Fibroblast of villous mesenchyme (primary cell): ENCODE data around the gene STK38. TPM values are rescaled to one million over a fixed set of nuclear protein-coding genes. Genes with fewer than 3 reads are reported as not detected.

Source experiments
- DNase-seq: peaks from one replicate; pipeline ENCODE4 v3.0.0-alpha.2; 2010; ENCODE audit warnings: low read depth
- H3K4me3 ChIP-seq: 2 replicates; pipeline ENCODE4 v1.5.1; 2011; ENCODE audit warnings: low read depth, mild to moderate bottlenecking, low read length
- CTCF ChIP-seq: IDR thresholded peaks from 2 replicates; pipeline ENCODE4 v1.5.1; 2012; ENCODE audit warnings: low read depth, mild to moderate bottlenecking, low read length; ENCODE audit not compliant: insufficient read depth
- total RNA-seq: library from RNA; depleted of rRNA; stranded (reverse); fragments of >200 nt; gene quantifications from 2 replicates; pipeline ENCODE4 v1.2.3, GENCODE V29; 2012

STK38 gene
- total RNA-seq, 1 donor = 55.3 TPM

DNA sequence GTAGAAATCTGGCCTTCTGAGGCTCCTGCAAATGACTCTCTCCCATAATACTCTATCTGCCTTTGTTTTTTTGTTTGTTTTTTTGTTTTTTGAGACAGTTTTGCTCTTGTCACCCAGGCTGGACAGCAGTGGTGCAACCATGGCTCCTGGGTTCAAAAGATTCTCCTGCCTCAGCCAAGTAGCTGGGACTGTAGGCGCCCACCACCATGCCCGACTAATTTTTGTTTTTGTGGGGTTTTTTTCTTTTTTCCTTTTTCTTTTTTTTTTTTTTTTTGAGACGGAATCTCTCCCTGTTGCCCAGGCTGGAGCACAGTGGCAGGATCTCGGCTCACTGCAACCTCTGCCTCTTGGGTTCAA is 16.6 kb upstream of the STK38 start:
- no peak for DNase-seq
- H3K4me3 ChIP-seq = no peak overlapping the region
- no peak for TF ChIP-seq CTCF

- no peak for TF ChIP-seq CTCF
- peak; percentile 37 for DNase-seq
Measured at GRCh38 chr6:36563237-36563927, 16.1 kb upstream of the STK38 start.

GRCh38 chr6:36560822-36561221 is 13.5 kb upstream of the STK38 start:
- DNase-seq = no peak
- no peak for TF ChIP-seq CTCF
- H3K4me3 ChIP-seq = no peak overlapping the region

More at GRCh38 chr6:36563237-36563927, 16.1 kb upstream of the STK38 start:
- no peak overlapping the region for H3K4me3 ChIP-seq

DNA sequence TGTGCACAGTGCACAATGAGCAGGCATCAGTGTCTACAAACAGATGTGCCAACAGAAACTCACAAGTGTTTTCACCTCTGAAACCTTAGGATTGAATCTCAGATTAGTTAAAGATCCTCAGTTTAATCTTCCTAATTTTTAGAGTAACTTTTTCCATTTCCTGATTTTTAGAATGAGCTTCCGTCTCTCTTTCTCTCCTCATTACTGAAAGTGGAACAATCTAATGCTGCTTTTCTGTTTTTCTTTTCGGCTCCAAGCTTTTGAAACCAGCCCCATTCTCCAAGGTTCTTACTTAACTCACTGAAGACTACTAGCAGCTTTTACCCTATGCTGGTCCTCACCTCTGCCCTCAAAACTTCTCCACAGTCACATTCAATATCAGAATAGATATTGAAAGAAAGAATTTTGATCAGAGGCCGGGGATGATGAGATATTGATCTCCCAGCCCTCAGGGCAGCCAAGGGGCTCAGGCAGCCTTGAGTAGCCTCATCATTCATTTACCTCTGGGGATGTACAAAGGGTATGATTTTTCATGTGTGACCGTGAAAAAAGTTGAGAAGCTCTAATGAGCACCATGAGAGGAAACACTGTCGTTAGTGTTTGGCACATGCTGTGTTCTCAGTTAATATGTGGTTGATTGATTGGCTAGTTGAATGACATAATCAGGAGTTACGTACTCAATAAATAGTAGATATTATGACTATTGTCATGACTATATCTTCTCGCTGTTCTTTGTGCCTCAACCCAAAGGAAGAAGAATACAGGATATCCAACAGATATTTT is 11.9 kb upstream of the STK38 start:
- no peak for TF ChIP-seq CTCF
- DNase-seq = no peak
- no peak overlapping the region for H3K4me3 ChIP-seq

DNA sequence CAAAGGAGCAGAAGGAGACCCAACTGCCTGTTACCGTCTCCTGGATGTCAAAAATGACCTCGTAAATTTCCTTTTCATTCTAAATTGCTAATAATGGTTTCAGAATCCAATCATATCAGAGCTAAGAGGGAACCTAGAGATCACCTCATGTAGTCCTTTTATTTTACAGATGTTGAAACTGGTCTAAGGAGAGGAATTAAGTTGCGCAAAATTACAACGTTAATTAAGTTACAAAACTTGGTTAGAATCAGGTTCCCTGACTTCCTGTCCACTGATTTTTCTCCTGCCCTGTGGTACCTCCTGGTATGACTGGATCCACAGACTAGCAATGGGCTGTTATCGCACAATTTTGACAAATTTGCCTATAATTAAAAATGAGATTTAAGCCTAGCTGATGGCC is 9.0 kb upstream of the STK38 start:
- no peak for TF ChIP-seq CTCF
- H3K4me3 ChIP-seq = no peak overlapping the region
- no peak for DNase-seq

- DNase-seq = no peak
- no peak overlapping the region for H3K4me3 ChIP-seq
- no peak for TF ChIP-seq CTCF
Measured at GRCh38 chr6:36555750-36556252, 8.5 kb upstream of the STK38 start.
